Activated CD8-positive, alpha-beta memory T cell treated with anti-CD3 and anti-CD28 coated beads for 36 hours (primary cell): ENCODE measurements around the gene FXYD1. TPM values are rescaled to one million over a fixed set of nuclear protein-coding genes. Genes with fewer than 3 reads are reported as not detected.
"Not testable (repeated sequence)": the region's sequence is repeated elsewhere in the genome, so short reads cannot be mapped to it uniquely, and the experiment has no call there.

ENCODE experiments used
- CTCF ChIA-PET: fragments of 350-600 bp; sonication (Branson Sonifier 250); formaldehyde crosslinking; loops from one replicate; lab custom pipeline; 2021; ENCODE audit warnings: antibody characterized with exemption; lab: Charles Lee
- POLR2A ChIA-PET: fragments of 350-600 bp; sonication (Branson Sonifier 250); formaldehyde crosslinking; loops from one replicate; lab custom pipeline; 2021; ENCODE audit warnings: antibody characterized with exemption; lab: Charles Lee
- total RNA-seq, 2 experiments: library from RNA; stranded (reverse); gene quantifications; one replicate each; pipeline ENCODE4 v1.2.3, GENCODE V29; 2021

FXYD1 gene
- total RNA-seq, 2 experiments from 2014 or later: not detected

DNA sequence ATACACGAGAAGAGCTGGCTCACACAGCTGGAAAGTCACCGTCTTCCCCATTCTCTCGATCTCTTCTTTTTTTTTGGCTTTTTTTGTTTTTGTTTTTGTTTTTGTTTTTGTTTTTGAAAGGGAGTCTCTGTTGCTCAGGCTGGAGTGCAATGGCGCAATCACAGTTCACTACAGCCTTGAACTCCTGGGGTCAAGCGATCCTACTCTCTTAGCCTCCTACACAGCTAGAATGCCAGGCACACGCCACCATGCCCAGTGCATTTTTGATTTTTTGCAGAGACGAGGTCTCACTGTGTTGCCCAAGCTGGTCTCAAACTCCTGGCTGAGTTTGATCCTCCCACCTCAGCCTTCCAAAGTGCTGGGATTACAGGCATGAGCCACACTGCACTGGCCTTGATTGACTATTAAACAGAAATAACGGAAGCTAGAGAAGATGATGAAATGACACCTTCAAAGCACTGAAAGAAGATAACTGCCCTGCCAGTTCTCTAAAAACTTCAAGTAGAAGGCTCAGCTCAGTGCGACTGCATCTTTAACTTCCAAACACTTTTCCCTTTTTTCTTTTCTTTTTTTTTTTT, 19.0 kb upstream of the FXYD1 start:
- ChIA-PET POLR2A (no interaction called here), CTCF (interaction anchor here (1.8 kb wide), 1 partner anchor 28 kb away, joined by 6 read pairs; no protein-coding TSS in a partner anchor)

GRCh38 chr19:35120492-35120891, 18.1 kb upstream of the FXYD1 start:
- CTCF ChIA-PET: interaction anchor here (1.8 kb wide), 1 partner anchor 29 kb away, joined by 6 read pairs; no protein-coding TSS in a partner anchor
- POLR2A ChIA-PET: no interaction called here

GRCh38 chr19:35120898-35121297, 17.7 kb upstream of the FXYD1 start:
- POLR2A ChIA-PET: no interaction called here
- CTCF ChIA-PET: no interaction called here

- ChIA-PET CTCF (interaction anchor here (2.3 kb wide), 1 partner anchor 8 kb away, joined by 8 read pairs; the partner anchor contains the start of gene FXYD3), POLR2A (no interaction called here)
Observed at GRCh38 chr19:35122687-35123551, 15.7 kb upstream of the FXYD1 start.

DNA sequence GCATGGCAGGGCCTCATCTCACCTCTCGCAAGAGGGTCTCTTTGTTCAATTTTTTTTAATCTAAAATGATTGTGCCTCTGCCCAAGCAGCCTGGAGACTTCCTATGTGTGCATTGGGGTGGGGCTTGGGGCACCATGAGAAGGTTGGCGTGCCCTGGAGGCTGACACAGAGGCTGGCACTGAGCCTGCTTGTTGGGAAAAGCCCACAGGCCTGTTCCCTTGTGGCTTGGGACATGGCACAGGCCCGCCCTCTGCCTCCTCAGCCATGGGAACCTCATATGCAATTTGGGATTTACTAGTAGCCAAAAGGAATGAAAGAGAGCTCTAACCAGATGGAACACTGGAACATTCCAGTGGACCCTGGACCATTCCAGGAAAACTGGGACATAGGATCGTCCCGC, 15.1 kb upstream of the FXYD1 start:
- POLR2A ChIA-PET: no interaction called here
- CTCF ChIA-PET: interaction anchor here (1.0 to 2.3 kb wide), 2 partner anchors 9 to 17 kb away, joined by 4 to 8 read pairs; partner anchors contain the start of gene FXYD3

GRCh38 chr19:35124098-35125060, 14.2 kb upstream of the FXYD1 start:
- ChIA-PET CTCF (interaction anchor here (1.0 to 2.3 kb wide), 5 partner anchors 10 to 18 kb away, joined by 4 to 8 read pairs (median 5); partner anchors contain the start of genes FXYD3 and LGI4), POLR2A (no interaction called here)

- CTCF ChIA-PET: interaction anchor here (1.3 to 2.3 kb wide), 4 partner anchors 10 to 17 kb away, joined by 4 to 8 read pairs (median 6); partner anchors contain the start of genes FXYD3 and LGI4
- POLR2A ChIA-PET: no interaction called here
Observed at GRCh38 chr19:35125270-35125717, 13.3 kb upstream of the FXYD1 start.

DNA sequence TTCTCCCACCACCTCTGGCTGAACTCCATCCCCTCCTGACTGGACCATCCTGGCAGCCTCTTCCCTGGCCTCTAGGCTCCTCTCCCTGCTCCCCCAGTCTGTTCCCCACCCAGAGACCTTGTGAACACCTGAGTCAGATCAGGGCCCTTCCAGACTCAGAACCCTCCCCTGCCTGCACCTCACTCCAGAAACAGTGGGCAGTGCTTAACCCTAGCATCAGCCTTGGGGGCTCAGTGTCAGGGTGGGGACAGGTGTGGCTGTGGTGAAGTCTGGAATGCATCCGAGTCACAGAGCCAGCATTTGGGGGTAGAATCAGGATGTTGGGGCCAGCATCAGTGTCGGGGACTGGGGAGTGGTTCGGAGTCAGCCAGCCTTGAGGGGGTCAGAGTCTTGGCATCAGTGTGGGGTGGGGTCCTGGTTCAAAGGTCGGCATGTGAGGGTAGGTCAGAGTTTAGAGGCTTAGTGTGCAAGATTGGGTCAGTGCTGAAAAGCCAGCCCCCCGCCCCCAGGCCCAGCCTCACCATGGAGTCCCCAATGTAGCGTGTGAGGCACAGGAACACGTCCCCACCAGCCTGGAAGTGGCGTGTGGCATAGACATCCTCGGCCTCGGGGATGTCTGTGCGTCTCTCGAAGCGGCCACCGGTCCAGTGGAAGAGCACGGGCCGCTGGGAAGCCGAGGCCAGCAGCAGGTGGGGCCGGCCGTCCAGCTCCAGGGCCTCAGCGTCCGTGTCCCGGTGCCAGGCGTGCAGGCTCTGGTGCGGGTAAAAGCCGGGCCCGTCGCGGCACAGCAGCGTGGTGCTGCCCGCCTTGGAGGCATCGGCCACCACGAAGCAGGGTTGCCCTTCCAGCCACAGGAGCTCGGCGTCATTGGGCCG, 12.6 kb upstream of the FXYD1 start:
- CTCF ChIA-PET: interaction anchor here (1.4 to 2.1 kb wide), 3 partner anchors 9 to 16 kb away, joined by 5 to 8 read pairs (median 6); partner anchors contain the start of genes FXYD7 and LGI4
- POLR2A ChIA-PET: no interaction called here

DNA sequence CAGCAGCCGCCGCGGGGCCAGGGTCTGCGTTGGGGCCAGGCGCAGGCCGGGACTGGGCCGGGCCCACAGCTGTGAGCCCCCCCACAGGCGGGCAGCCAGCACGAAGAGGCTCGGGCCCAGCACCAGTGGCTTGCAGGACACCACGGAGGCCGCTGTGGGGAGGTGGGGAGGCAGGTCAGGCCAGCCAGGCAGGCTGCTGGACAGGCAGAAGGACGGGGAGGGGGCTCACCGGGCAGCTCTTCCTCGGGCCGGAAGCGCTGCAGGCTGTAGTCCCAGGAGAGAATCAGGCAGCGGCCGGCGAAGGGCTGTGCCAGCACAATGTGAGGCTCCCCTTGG, 12.0 kb upstream of the FXYD1 start:
- ChIA-PET CTCF (interaction anchor here (2.1 kb wide), 1 partner anchor 16 kb away, joined by 8 read pairs; the partner anchor contains the start of gene FXYD7), POLR2A (no interaction called here)

DNA sequence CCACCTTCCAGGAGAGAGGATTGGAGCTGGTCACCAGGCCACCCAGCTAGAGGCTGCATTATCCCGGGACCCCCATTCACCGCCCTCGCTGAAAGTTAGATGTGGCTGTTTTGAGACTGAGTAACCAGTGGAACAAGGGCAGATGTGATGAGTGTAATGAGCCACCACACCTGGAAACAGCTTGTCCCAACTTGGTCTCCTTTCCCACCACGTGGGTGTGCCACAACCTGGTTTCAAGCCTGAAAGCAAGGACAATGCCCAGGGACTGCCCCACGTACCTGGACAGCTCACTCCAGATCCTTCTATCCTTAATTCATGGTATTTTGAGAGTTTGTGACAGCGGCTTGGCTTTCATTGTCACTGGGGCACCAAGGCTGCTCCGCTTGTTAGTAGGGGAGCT, 10.8 kb upstream of the FXYD1 start:
- POLR2A ChIA-PET: no interaction called here
- CTCF ChIA-PET: interaction anchor here (1.0 to 2.1 kb wide), 4 partner anchors 8 to 84 kb away, joined by 3 to 8 read pairs (median 4); partner anchors contain the start of gene FXYD7

DNA sequence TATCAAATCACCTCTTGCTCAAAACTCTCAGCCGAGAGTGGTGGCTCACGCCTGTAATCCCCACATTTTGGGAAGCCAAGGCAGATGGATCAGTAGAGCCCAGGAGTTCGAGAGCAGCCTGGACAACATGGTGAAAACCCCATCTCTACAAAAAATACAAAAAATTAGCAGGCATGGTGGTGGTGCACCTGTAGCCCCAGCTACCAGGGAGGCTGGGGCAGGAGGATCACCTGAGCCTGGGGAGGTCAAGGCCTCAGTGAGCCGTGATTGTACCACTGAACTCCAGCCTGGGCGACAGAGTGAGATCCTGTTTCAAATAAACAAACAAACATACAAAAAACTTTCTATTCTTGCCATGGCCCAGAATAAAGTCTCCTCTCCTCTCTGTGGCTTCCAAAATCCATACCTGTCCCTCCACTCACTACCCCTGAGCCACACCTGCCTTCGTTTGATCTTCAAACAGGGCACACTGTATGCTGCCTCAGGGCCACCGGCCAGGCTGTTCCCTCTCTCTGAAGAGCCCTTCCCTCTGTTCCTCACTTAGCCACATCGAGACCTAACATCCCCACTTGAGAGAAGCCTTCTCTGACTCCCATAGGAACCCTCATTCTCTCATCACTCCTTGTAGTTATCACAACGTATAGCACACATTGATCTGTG, 10.1 kb upstream of the FXYD1 start:
- ChIA-PET POLR2A (no interaction called here), CTCF (interaction anchor here (1.1 to 2.1 kb wide), 3 partner anchors 7 to 84 kb away, joined by 3 to 8 read pairs (median 4); partner anchors contain the start of gene FXYD7)

- POLR2A ChIA-PET, CTCF ChIA-PET: not testable (repeated sequence)
Observed at GRCh38 chr19:35129724-35130274, 8.8 kb upstream of the FXYD1 start.

DNA sequence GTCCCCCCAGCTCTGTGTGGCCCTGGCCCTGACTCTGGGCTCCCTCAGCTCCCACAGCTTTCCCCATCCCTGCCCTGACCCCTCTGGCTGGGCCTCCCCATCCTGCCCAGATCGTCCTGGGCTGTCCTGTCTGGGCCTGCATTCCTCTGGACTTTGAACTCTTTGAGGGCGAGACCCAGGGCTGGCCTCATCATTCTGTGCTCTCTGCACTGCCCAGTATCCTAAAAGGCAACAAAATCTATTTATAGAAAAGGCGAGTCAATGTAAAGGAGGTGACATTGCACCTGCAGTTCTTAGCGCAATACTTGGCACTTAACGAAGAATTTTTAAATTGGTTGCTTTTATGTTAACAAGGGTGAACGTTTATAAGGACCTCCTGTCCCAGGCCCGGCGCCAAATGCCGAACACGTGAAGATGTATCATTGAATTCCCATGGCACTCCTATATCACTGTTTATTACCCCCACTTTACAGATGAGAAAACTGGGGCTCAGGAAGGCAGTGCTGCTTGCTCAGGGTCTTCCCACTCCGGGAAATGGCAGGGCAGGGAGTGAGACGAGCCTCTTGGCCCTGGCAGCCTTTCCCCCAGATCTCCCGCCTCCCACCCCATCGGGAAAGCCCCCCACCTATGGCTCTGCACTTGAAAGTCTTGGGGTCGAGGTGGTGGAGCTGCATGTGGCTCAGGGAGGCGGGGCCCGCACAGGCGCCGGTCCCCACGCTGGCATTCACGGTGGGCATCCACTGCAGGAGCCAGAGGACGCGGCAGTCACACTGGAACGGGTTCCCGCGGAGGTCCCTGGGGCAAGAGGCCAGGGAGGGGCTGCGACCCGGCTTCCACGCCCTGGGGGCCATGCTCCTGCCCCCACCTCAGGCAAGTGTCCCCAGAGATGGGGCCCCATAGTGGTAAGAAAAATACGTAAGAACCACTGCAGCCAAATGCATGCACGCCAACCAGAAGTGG, 7.6 kb upstream of the FXYD1 start:
- POLR2A ChIA-PET: no interaction called here
- CTCF ChIA-PET: no interaction called here

DNA sequence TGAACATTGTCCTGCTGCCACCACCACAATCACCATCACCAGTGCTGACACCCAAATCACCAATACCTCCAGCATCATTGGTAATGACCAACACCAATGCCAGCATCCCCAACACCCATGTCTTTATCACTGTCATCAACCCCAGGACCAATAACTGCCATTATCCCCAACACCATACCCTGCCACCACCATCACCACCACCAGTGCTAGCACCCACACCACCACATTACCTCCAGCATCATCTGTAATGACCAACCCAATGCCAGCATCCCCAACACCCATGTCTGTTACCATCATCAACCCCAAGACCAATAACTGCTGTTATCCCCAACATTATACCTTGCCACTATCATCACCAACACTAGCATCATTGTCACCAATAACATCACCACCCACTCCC, 6.4 kb upstream of the FXYD1 start:
- ChIA-PET CTCF (no interaction called here), POLR2A (no interaction called here)

DNA sequence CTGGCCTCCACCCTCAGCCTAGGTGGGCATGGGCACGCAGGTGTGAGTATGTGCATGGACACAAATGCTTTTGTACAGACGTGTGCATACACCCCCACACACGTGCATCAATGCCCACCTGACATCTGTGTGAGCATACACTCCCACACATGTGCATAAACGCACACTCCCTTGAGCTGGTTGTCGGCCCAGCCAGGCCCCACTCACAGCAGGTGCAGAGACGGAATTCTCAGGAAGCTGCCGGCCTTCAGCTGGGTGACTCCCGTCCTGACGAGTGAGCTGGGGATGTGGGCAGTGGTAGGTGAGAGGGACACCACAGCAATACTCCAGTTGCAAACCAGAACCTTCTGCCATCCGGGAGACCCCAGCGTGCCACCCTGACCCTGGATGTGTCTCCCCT, 4.8 kb upstream of the FXYD1 start:
- POLR2A ChIA-PET: no interaction called here

More for the DNA sequence above, 4.8 kb upstream of the FXYD1 start:
- CTCF ChIA-PET: interaction anchor here (1.1 to 4.8 kb wide), 3 partner anchors 19 to 69 kb away, joined by 3 to 29 read pairs (median 6); no protein-coding TSS in a partner anchor
